ENCODE results near the gene MYDGF. TPM values are rescaled to one million over a fixed set of nuclear protein-coding genes. Genes with fewer than 3 reads are reported as not detected.

Gene MYDGF
- total RNA-seq, 2 experiments from 2014 or later = 59.2 to 65.8 TPM

DNA sequence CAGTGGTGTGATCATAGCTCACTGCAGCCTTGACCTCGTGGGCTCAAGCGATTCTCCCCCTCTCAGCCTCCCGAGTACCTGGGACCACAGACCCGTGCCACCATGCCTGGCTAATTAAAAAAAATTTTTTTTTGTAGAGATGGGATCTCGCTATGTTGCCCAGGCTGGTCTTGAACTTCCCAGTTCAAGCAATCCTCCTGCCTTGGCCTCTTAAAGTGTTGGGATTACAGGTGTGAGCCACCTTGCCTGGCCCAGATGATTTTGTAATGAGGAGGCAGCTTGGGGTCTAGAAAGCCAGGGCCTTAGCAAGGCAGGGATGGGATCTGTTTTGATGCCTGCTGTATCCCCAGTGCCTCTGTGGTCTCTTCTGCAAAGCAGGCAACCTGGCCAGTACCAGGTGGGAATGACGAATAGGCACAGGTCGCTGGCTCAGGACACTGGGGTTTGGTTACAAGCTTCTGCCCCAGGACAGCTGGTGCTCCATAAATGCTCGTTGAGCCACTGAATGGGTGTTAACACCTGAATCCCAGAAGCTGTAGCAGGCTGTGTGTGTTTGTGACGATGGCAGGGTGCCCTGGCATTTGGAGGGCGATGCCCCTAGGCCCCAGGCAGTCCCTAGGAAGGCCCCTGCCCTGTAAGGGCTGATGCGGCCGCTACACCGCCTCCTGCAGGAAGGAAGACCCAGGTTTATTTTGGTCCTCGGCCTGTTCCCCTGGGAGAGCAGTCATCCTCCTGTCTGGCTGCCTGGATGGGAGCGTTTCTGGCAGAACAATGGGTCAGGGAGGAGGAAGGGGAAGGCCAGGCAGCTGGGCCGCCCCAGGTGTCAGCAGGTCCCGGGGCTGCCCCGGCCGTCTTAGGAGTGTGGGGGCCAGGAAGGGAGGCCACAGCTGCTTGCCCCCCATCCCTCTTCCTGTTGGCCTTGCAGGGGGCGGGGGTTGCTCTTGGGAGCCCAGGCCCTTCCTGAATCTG is 22.2 kb downstream of the MYDGF start:
- no peaks in the 10 kb centered on the region for H3K9me3 Mint-ChIP-seq
- no peak overlapping the region for H3K27ac Mint-ChIP-seq
- no peak overlapping the region for H3K4me3 Mint-ChIP-seq
- H3K4me1 Mint-ChIP-seq = peaks cover 2% of the 10 kb centered on the region
- no peaks in the 10 kb centered on the region for H3K27me3 Mint-ChIP-seq
- H3K36me3 Mint-ChIP-seq = peaks cover 7% of the 10 kb centered on the region
- DNase-seq = no peak

DNA sequence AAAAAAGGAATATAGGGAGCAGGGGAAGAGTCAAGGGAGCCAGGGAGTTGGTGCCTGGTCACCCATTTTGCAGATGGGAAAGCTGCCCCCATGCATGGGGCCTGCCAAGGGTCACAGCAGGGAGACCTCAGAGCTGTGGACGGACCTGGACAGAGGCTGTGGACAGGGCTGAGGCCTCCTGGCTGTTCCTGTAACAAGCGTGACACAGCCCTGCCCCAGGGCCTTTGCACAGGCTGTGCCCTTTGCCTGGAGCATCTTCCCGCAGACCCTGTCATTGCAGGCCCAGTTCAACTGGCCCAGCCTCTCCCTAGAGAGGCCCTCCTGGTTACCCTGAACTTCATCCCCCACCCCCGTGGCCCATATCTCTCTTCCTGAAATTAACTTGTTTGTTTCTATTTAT is 24.4 kb downstream of the MYDGF start:
- H3K4me3 Mint-ChIP-seq = no peak overlapping the region
- H3K27ac Mint-ChIP-seq = no peak overlapping the region

DNA sequence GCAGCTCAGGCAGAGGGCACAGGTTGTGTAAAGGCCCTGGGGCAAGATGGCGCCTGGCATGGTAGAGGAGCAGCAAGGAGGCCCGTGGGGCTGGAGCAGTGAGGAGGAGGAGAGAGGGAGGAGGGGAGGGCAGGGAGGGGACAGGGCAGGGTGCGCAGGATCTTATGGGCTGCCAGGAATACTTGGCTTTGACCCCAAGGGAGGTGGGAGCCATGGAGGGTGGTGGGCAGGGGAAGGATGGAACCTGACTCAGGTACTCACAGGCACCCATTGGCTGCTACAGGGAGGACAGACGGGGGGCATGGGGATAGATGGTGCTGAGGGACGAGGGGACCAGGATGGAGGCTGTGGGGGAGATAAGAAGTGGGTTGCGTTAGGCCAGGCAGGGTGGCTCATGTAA is 27.5 kb downstream of the MYDGF start:
- DNase-seq = no peak
- Mint-ChIP-seq H3K36me3 (peaks cover 9% of the 10 kb centered on the region), H3K4me1 (peaks cover 12% of the 10 kb centered on the region), H3K27me3 (no peaks in the 10 kb centered on the region), H3K9me3 (no peaks in the 10 kb centered on the region), H3K27ac (no peak overlapping the region), H3K4me3 (no peak overlapping the region)

More for the DNA sequence above, 24.4 kb downstream of the MYDGF start:
- Mint-ChIP-seq H3K36me3 (peaks cover 9% of the 10 kb centered on the region), H3K27me3 (no peaks in the 10 kb centered on the region), H3K9me3 (no peaks in the 10 kb centered on the region), H3K4me1 (peaks cover 2% of the 10 kb centered on the region)
- DNase-seq = no peak

DNA sequence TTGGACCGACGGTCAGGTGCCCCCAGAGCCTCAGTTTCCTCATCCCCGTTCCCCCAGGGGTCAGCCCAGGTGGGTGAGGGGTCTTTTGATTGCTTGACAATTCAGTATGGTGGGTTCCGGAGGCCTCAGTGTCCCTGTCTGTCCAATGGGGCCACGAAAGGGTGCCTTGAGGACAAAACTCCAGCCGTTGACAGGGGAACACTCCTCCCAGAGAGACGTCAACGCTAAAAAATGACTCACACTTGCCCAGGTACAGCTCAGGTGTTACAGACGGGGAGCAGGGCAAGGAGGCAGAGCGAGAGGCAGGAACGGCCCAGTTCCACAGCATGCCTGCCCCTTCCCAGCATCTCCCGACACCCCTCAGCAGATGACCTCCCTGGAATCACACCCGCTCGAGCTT is 29.0 kb downstream of the MYDGF start:
- H3K27me3 Mint-ChIP-seq = no peaks in the 10 kb centered on the region
- no peak overlapping the region for H3K27ac Mint-ChIP-seq
- peaks cover 18% of the 10 kb centered on the region for H3K4me1 Mint-ChIP-seq

DNA sequence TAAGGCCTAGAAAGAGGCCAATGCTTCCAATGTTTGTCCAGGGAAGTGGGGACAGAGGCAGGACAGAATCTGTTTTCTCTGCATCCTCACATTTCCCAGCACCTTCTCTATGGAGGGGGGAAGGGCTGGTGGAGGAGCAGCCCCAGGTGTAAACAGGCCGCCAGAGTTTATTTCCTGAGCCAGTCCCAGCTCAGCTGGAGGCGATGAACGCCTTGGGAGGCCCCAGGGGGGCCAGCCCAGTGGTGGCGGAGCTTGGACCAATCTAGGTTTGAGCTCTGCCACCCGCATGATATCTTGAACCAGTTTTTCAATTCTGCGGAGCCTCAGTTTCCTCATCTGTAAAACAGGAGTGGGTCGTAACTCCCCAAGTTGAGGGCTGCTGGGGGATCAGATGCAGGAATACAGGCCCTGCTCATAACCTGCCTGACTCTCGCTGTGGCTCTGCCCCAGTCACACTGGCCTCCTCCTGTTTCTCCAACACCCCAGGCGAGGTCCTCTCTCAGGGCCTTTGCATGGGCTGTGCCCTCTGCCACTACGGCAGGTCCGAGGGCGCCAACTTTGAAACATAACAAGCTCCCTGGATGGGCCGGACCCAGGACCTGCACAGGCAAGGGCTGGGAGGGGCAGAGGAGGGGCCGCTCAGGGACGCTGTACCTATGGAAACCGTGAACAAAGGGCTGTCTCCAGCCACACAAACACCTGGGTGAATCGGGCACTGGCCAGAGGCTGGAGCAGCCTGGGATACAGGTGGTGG is 29.7 kb downstream of the MYDGF start:
- Mint-ChIP-seq H3K27me3 (no peaks in the 10 kb centered on the region), H3K4me1 (peaks cover 19% of the 10 kb centered on the region), H3K27ac (peak overlapping the region; percentile 93), H3K4me3 (peak overlapping the region; percentile 99), H3K36me3 (peaks cover 2% of the 10 kb centered on the region), H3K9me3 (no peaks in the 10 kb centered on the region)
- DNase-seq = no peak

More for the DNA sequence above, 29.0 kb downstream of the MYDGF start:
- Mint-ChIP-seq H3K36me3 (peaks cover 5% of the 10 kb centered on the region), H3K9me3 (no peaks in the 10 kb centered on the region), H3K4me3 (peak overlapping the region; percentile 99)
- DNase-seq = no peak

DNA sequence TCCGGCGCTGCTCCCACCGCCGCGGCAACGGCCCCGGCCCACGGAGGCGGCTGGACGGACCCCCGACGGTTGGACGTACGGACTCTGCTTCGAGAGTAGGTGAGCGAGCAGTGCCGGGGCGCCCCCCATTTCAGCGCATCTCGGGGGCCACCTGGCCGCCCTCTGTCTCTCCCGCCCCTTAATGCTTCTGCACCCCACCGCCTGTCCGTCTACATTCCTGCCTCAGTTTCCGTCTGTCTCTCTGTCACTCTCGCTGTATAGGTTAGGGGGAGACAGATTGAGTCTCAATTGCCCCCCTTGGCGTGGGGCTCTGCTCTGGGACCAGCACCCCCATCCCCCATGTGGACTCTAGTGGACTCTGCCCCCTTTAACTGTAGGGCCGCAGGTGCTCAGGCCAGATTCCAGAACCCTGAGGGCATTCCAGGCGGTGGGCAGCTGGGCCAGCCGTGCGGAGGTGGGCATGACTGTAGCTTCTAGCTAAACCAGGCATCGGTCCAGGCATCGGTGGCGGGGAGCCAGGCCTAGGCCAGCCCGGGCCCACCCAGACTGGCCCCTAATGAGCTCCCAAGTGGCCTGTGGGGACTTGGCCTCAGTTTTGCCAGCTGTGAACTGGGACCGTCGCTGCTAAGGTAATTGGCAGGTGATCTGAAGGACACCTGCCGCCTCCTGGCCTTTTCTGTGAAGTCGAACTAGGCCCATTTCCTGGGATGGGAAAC is 30.5 kb downstream of the MYDGF start:
- no peaks in the 10 kb centered on the region for H3K9me3 Mint-ChIP-seq
- DNase-seq = no peak

DNA sequence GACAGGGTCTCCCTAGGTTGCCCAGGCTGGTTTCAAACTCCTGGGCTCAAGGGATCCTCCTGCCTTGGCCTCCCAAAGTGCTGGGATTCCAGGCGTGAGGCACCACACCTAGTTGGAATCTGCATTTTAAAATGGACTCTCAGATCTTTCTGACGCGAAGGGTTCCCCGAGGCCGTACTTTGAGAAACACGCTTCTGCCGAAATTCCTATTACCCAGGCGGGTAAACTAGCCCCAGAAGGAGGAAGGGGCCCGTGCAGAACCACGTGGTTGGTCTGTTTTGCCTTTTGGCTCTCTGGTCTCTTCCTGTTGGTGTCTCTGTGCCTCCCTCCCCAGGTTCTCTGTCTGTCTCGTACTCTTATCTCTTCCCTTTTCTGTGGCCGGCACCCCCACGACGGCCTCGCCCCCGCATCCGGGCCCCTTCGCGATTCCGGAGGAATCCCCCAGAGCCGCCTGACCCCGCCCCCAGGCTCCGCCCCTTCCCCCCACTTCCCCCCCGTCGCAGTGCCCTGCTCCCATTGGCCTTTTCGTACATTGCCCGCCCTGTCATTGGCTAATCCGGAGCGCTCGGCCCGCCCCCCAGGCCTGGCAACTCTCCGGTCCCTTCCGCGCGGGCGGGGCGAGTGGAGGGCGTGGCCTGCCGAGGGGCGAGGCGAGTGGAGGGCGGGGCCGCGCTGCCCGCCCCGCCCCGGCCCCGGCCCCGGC is 31.2 kb downstream of the MYDGF start, which contains the start of gene TNFAIP8L1:
Gene TNFAIP8L1 (plus strand): TSS at position 689 of the 703 bp plus-strand sequence. CDS start 12,354 bp downstream, outside the sequence.
- peaks cover 2% of the 10 kb centered on the region for H3K36me3 Mint-ChIP-seq
- no peaks in the 10 kb centered on the region for H3K27me3 Mint-ChIP-seq
- peak within 1 kb of the TSS; percentile 98 for H3K27ac Mint-ChIP-seq
- DNase-seq = peak; percentile 99
- peaks cover 19% of the 10 kb centered on the region for H3K4me1 Mint-ChIP-seq
- H3K4me3 Mint-ChIP-seq = peak within 1 kb of the TSS; percentile 99
- H3K9me3 Mint-ChIP-seq = no peaks in the 10 kb centered on the region

More for the DNA sequence above, 30.5 kb downstream of the MYDGF start:
- Mint-ChIP-seq H3K36me3 (peaks cover 2% of the 10 kb centered on the region), H3K27me3 (no peaks in the 10 kb centered on the region), H3K4me1 (peaks cover 19% of the 10 kb centered on the region), H3K27ac (peak overlapping the region; percentile 93), H3K4me3 (peak overlapping the region; percentile 99)

DNA sequence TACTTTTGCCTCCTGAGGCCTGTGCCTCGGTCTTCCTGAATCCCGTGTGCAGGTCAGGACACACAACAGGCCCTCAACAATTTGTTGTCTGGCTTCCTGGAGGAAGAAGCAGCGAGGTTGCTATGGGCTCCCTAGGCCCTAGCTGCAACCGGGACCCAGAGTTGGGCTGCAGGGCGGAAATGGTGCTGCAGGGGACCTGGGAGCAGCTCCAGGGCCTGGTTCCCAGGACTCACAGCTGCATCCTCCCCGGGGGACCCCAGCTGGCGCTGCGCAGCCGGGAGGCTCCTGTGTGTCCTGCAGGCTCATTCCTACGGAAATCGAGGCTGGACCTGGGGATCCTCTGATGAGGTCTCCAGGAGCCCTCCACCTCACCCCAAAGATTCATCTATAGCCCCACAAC is 31.8 kb downstream of the MYDGF start:
- Mint-ChIP-seq H3K9me3 (no peaks in the 10 kb centered on the region), H3K27ac (peak overlapping the region; percentile 48), H3K4me1 (peaks cover 22% of the 10 kb centered on the region), H3K4me3 (no peak overlapping the region), H3K27me3 (no peaks in the 10 kb centered on the region), H3K36me3 (peaks cover 2% of the 10 kb centered on the region)
- DNase-seq = no peak

DNA sequence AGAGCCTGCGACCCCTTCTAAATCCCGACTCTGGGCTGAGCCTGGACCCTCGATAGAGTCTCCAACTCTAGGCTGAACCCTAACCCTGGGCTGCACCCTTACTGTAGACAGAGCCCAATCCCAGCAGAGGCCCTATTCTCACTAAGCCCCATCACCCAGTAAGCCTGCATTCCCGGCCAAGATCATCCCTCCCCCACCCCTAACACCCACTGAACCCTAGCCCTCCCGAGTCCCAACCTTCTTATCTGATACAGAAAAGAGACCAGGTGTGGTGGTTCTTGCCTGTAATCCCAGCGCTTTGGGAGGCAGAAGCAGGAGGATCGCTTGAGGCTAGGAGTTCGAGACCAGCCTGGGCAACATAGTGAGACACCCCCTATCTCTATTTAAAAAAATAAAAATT is 33.4 kb downstream of the MYDGF start:
- no peaks in the 10 kb centered on the region for H3K27me3 Mint-ChIP-seq
- H3K27ac Mint-ChIP-seq = no peak overlapping the region
- H3K4me3 Mint-ChIP-seq = peak overlapping the region; percentile 47
- no peaks in the 10 kb centered on the region for H3K9me3 Mint-ChIP-seq
- no peak for DNase-seq
- no peaks in the 10 kb centered on the region for H3K36me3 Mint-ChIP-seq
- peaks cover 25% of the 10 kb centered on the region for H3K4me1 Mint-ChIP-seq

DNA sequence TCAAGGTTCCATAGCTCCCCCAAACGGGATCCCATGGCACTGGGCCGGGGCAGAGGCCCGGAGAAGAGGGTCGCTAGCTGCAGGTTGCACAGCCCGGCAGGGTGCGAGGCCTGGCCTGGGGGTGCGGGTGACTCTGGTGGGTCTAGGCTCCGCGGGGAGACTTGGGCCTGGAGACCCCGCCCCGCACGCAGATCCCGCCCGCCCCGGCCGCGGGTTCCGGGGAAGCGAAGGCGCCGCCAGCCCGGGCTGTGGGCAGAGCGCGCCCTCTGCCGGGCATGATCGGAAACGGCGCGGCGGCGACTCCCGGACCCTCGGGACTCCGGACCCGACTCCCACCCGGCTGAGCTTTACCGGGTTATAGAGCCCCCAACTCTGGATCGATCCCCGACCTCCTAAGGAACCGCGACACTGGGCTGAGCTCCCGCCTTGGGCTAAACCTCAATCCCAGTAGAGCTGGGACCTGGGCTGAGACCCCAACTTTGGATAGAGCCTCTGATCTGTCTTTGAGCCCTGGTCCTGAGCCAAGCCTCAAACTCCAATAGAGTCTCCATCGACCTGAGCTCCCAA is 33.9 kb downstream of the MYDGF start:
- Mint-ChIP-seq H3K36me3 (no peaks in the 10 kb centered on the region), H3K27ac (no peak overlapping the region), H3K9me3 (no peaks in the 10 kb centered on the region), H3K4me1 (peaks cover 25% of the 10 kb centered on the region), H3K27me3 (no peaks in the 10 kb centered on the region), H3K4me3 (peak overlapping the region; percentile 47)
- peak; percentile 82 for DNase-seq

DNA sequence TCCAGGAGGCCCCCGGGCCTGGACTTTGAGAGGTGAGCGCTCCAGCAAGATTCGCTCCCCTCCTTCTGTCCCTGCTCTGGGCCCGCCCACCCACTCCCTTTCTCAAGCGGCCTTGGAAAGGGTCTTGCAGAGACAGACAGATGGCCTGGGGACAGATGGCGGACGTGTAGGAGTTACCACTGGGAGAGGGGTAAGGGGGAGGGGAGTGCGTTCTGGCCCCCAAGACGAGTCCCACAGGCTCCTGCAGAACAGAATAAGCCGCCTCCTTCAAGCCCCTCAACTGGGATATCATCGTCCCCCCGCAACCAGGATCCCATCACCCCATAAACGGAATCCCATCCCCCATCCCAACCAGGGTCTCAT is 34.4 kb downstream of the MYDGF start:
- Mint-ChIP-seq H3K4me1 (peaks cover 25% of the 10 kb centered on the region), H3K4me3 (no peak overlapping the region), H3K9me3 (no peaks in the 10 kb centered on the region), H3K27me3 (no peaks in the 10 kb centered on the region), H3K36me3 (no peaks in the 10 kb centered on the region), H3K27ac (no peak overlapping the region)
- DNase-seq = no peak

DNA sequence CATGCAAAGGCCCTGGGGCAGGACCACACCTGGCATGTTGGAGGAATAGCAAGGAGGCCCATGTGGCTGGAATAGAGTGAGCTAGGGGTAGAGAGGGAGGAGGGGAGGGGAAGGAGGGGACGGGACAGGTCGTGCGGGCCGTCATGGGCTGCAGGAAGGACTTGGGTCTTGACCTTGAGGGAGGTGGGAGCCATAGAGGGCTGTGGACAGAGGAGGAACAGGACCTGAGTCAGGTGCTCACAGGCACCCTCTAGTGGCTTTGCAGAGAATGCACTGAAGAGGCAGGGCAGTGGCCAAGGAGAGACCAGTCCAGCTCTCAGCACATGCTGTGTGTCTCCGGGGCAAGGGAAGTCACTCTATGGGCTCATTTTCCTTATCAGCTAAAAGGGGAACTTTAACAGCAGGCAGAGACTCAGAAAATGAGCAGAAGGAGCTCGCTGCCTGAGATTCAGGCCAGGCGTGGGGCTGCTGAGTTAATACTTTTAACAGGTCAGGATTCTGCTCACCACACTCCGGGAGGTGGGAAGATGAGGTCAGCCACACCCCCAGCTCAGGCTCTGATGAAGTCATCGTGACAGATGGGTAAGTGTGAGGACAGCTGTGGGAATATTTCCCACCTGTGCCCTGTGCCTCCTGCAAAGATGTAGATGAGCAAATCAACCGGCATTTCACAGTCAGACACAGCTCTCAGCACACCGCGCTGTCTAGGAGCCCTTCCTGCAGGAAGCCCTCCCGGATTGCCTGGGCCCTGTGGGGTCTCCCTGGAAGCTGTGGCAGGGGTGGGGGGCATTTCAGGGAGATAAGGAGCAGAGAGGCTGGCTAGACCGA is 36.8 kb downstream of the MYDGF start:
- H3K4me3 Mint-ChIP-seq = no peak overlapping the region
- peak; percentile 55 for DNase-seq
- H3K27ac Mint-ChIP-seq = no peak overlapping the region
- no peaks in the 10 kb centered on the region for H3K27me3 Mint-ChIP-seq
- H3K9me3 Mint-ChIP-seq = no peaks in the 10 kb centered on the region
- H3K36me3 Mint-ChIP-seq = no peaks in the 10 kb centered on the region
- peaks cover 13% of the 10 kb centered on the region for H3K4me1 Mint-ChIP-seq

DNA sequence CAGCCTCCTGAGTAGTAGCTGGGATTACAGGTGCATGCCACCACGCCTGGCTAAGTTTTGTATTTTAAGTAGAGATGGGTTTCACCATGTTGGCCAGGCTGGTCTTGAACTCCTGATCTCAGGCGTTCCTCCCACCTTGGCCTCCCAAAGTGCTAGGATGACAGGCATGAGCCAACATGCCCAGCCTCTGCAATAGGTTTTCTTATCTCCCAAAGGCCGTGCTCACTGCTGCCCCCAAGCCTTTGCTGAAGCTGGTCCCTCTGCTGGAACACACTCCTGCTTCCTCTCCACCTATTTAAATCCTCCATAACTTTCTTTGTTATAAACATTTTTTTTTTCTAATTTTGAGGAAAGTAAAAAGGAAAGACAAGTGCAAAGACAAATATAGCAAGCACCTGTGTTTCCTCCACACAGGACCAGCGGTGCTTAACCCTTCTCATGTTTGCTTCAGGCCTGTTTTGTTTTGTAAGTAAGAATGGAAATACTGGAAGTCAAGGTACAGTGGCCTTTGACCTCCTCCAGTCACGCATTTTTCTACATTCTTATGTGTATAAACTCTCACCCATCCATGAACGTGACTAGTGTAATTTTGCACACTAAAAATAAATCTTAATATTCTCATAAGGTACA is 45.3 kb downstream of the MYDGF start:
- Mint-ChIP-seq H3K4me3 (no peak overlapping the region), H3K36me3 (no peaks in the 10 kb centered on the region), H3K27ac (no peak overlapping the region), H3K4me1 (no peaks in the 10 kb centered on the region), H3K27me3 (peaks cover 25% of the 10 kb centered on the region), H3K9me3 (no peaks in the 10 kb centered on the region)
- no peak for DNase-seq
